Tibial artery (tissue), 4 donors: ENCODE results near the gene CPN1.

ENCODE experiments used
- DNase-seq, 2 donors: peaks; one replicate each; pipeline ENCODE4 v3.0.0-alpha.2; 2019
- H3K27ac ChIP-seq, 2 donors: fragments of 200-600 bp; sonication (generic) in 1 of 2; 1 replicate in 1 of 2; 2 replicates in 1 of 2; pipeline ENCODE4 v1.5.1; 2018 to 2019; ENCODE audit warnings: mild to moderate bottlenecking in 1 of 2
- H3K27me3 ChIP-seq, 2 donors: fragments of 200-600 bp; sonication (generic) in 1 of 2; one replicate each; pipeline versions ENCODE4 v1.5.1 to v1.6.0; 2016 to 2019
- H3K36me3 ChIP-seq, 3 donors: fragments of 200-600 bp; sonication (generic) in 2 of 3; one replicate each; pipeline ENCODE4 v1.5.1; 2016 to 2019; ENCODE audit warnings: mild to moderate bottlenecking in 2 of 3
- H3K4me1 ChIP-seq, 4 donors: fragments of 200-600 bp; sonication (generic) in 2 of 4; 1 replicate in 3 of 4; 2 replicates in 1 of 4; pipeline ENCODE4 v1.5.1; 2016 to 2019
- H3K4me3 ChIP-seq, 2 donors: fragments of 200-600 bp; sonication (generic) in 1 of 2; 1 replicate in 1 of 2; 2 replicates in 1 of 2; pipeline ENCODE4 v1.5.1; 2018 to 2019; ENCODE audit warnings: mild to moderate bottlenecking in 2 of 2
- H3K9me3 ChIP-seq, 3 donors: fragments of 200-600 bp; sonication (generic) in 1 of 3; one replicate each; pipeline ENCODE4 v1.5.1; 2016 to 2019
- intact Hi-C: fragments of 100-400 bp; cut with DNase I; formaldehyde crosslinking; loops from one replicate; pipeline ENCODE4 v1.15.0; 2023; ENCODE audit warnings: low total_unique reads
- TF ChIP-seq, protein P1 (sequence below), 2 experiments: fragments of 200-600 bp in 1 of 2; fragments of 450-650 bp in 1 of 2; IDR thresholded peaks; one replicate each; pipeline ENCODE4 v1.5.1; 2017 to 2019; ENCODE audit warnings: antibody characterized with exemption in 2 of 2, mild to moderate bottlenecking in 1 of 2, moderate library complexity in 1 of 2

CPN1 gene

GRCh38 chr10:100043796-100044195 lies 37.9 kb downstream of the CPN1 start:
- DNase-seq, result peak; percentile 56 to 68

DNA sequence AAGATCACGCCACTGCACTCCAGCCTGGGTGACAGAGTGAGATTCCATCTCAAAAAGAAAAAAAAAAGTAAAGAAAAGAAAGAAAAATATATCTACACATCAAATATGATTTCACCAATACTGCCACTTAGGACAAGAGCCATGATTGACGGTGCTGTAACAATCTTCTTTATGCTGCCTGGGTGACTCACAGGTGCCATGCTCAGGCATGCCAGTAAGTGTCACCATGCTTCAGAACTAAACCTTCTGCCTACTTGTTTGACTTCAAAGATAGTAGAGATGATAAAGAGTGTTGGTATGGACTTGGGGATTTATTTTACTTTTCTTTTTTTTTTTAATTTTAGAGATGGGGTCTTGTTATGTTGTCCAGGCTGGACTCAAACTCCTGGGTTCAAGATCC lies 38.3 kb downstream of the CPN1 start:
- TF ChIP-seq, protein P1, sequence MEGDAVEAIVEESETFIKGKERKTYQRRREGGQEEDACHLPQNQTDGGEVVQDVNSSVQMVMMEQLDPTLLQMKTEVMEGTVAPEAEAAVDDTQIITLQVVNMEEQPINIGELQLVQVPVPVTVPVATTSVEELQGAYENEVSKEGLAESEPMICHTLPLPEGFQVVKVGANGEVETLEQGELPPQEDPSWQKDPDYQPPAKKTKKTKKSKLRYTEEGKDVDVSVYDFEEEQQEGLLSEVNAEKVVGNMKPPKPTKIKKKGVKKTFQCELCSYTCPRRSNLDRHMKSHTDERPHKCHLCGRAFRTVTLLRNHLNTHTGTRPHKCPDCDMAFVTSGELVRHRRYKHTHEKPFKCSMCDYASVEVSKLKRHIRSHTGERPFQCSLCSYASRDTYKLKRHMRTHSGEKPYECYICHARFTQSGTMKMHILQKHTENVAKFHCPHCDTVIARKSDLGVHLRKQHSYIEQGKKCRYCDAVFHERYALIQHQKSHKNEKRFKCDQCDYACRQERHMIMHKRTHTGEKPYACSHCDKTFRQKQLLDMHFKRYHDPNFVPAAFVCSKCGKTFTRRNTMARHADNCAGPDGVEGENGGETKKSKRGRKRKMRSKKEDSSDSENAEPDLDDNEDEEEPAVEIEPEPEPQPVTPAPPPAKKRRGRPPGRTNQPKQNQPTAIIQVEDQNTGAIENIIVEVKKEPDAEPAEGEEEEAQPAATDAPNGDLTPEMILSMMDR (IDR thresholded peaks at IDR 0.05), result no peak
- no peaks in the 10 kb centered on the region for H3K4me1 ChIP-seq
- no peak overlapping the region for H3K27ac ChIP-seq
- no peaks in the 10 kb centered on the region for H3K9me3 ChIP-seq
- peaks cover 0 to 3% of the 10 kb centered on the region in 2 donors for H3K27me3 ChIP-seq
- H3K4me3 ChIP-seq, result no peak overlapping the region
- no peaks in the 10 kb centered on the region for H3K36me3 ChIP-seq
- intact Hi-C loops, result no loop called here
- no peak for DNase-seq

More at GRCh38 chr10:100043796-100044195, 37.9 kb downstream of the CPN1 start:
- Histone ChIP-seq H3K27ac (no peak overlapping the region), H3K36me3 (no peaks in the 10 kb centered on the region), H3K4me1 (no peaks in the 10 kb centered on the region), H3K4me3 (no peak overlapping the region), H3K27me3 (peaks cover 0 to 2% of the 10 kb centered on the region in 2 donors), H3K9me3 (no peaks in the 10 kb centered on the region)
- intact Hi-C loops, result no loop called here
- TF ChIP-seq, protein P1 (IDR thresholded peaks at IDR 0.05), result no peak

GRCh38 chr10:100041306-100042002 lies 40.2 kb downstream of the CPN1 start:
- Histone ChIP-seq H3K4me3 (no peak overlapping the region), H3K4me1 (no peaks in the 10 kb centered on the region), H3K36me3 (no peaks in the 10 kb centered on the region), H3K27ac (no peak overlapping the region), H3K27me3 (peaks cover 0 to 3% of the 10 kb centered on the region in 2 donors), H3K9me3 (no peaks in the 10 kb centered on the region)
- intact Hi-C loops, result no loop called here
- no peak for DNase-seq
- TF ChIP-seq, protein P1 (IDR thresholded peaks at IDR 0.05), result no peak

- Histone ChIP-seq H3K9me3 (no peaks in the 10 kb centered on the region), H3K27me3 (peaks cover 0 to 3% of the 10 kb centered on the region in 2 donors), H3K4me3 (no peak overlapping the region), H3K4me1 (no peaks in the 10 kb centered on the region), H3K36me3 (no peaks in the 10 kb centered on the region), H3K27ac (no peak overlapping the region)
- intact Hi-C loops, result no loop called here
- TF ChIP-seq, protein P1 (IDR thresholded peaks at IDR 0.05), result no peak
- no peak for DNase-seq
Observed at GRCh38 chr10:100038561-100039071, 43.1 kb downstream of the CPN1 start.

GRCh38 chr10:100037758-100038315 lies 43.8 kb downstream of the CPN1 start:
- no peak overlapping the region for H3K4me3 ChIP-seq
- no peaks in the 10 kb centered on the region for H3K4me1 ChIP-seq
- intact Hi-C loops, result no loop called here
- no peaks in the 10 kb centered on the region for H3K36me3 ChIP-seq
- no peak overlapping the region for H3K27ac ChIP-seq
- TF ChIP-seq, protein P1 (IDR thresholded peaks at IDR 0.05), result no peak
- H3K27me3 ChIP-seq, result peaks cover 0 to 3% of the 10 kb centered on the region in 2 donors
- DNase-seq, result no peak
- H3K9me3 ChIP-seq, result no peaks in the 10 kb centered on the region
